GM23338 (cell line): ENCODE results near the gene HTR4. TPM values are rescaled to one million over a fixed set of nuclear protein-coding genes. Genes with fewer than 3 reads are reported as not detected.

Experiments used
- ATAC-seq: fragments of 200-7000 bp; cut with Tn5 transposase; 3 replicates; pipeline ENCODE4 v1.9.1; 2020
- DNase-seq: peaks from one replicate; pipeline ENCODE4 v3.0.0-alpha.2; 2015; ENCODE audit warnings: low spot score
- H2AFZ ChIP-seq: fragments of 200-600 bp; sonication (generic); 2 replicates; pipeline ENCODE4 v1.8.0; 2016; ENCODE audit warnings: antibody characterized with exemption, mild to moderate bottlenecking, moderate library complexity
- H3F3A ChIP-seq: fragments of 200-600 bp; sonication (generic); replicated peaks from 2 replicates; pipeline ENCODE4 v1.8.0; 2017; ENCODE audit warnings: antibody characterized with exemption, mixed run types, low read depth
- H3K27ac ChIP-seq: fragments of 200-600 bp; sonication (generic); 2 replicates; pipeline ENCODE4 v1.6.1; 2016; ENCODE audit warnings: low read depth
- H3K27me3 ChIP-seq: fragments of 200-600 bp; sonication (generic); 2 replicates; pipeline ENCODE4 v1.8.0; 2016; ENCODE audit warnings: mild to moderate bottlenecking, mixed run types, moderate library complexity; ENCODE audit not compliant: insufficient read depth
- H3K36me3 ChIP-seq: fragments of 200-600 bp; sonication (generic); 2 replicates; pipeline ENCODE4 v1.8.0; 2016; ENCODE audit warnings: mild to moderate bottlenecking; ENCODE audit not compliant: insufficient read depth
- H3K4me1 ChIP-seq: fragments of 200-600 bp; sonication (generic); 2 replicates; pipeline ENCODE4 v1.8.0; 2016; ENCODE audit warnings: mild to moderate bottlenecking, moderate library complexity; ENCODE audit not compliant: insufficient read depth
- H3K4me2 ChIP-seq: fragments of 200-600 bp; sonication (generic); 2 replicates; pipeline ENCODE4 v1.7.1; 2017; ENCODE audit warnings: mixed run types
- H3K4me3 ChIP-seq: fragments of 200-600 bp; sonication (generic); 2 replicates; pipeline ENCODE4 v1.6.1; 2016; ENCODE audit warnings: mixed run types
- H3K79me2 ChIP-seq: fragments of 200-600 bp; sonication (generic); replicated peaks from 2 replicates; pipeline ENCODE4 v1.8.0; 2017; ENCODE audit warnings: mild to moderate bottlenecking; ENCODE audit not compliant: insufficient read depth
- H3K9me2 ChIP-seq: fragments of 200-600 bp; sonication (generic); 2 replicates; pipeline ENCODE4 v1.8.0; 2017; ENCODE audit not compliant: insufficient read depth
- H4K20me1 ChIP-seq: fragments of 200-600 bp; sonication (generic); replicated peaks from 2 replicates; pipeline ENCODE4 v1.8.0; 2017; ENCODE audit warnings: mild to moderate bottlenecking; ENCODE audit not compliant: insufficient read depth
- H3K27ac Mint-ChIP-seq: 2 replicates; pipeline ENCODE4 v1.8.0; 2020; ENCODE audit warnings: inconsistent platforms, mild to moderate bottlenecking, moderate library complexity, mixed read lengths
- H3K27me3 Mint-ChIP-seq: 3 replicates; pipeline ENCODE4 v1.8.0; 2022; ENCODE audit warnings: low read depth, mild to moderate bottlenecking, moderate library complexity, mixed read lengths, inconsistent platforms; ENCODE audit not compliant: insufficient read depth, poor library complexity
- H3K36me3 Mint-ChIP-seq: 3 replicates; pipeline ENCODE4 v1.8.0; 2021; ENCODE audit warnings: low read depth, mild to moderate bottlenecking, inconsistent platforms, moderate library complexity, mixed read lengths
- H3K4me1 Mint-ChIP-seq: 3 replicates; pipeline ENCODE4 v1.8.0; 2020; ENCODE audit warnings: mild to moderate bottlenecking, inconsistent platforms, mixed read lengths
- H3K4me3 Mint-ChIP-seq: 3 replicates; pipeline ENCODE4 v1.8.0; 2021; ENCODE audit warnings: moderate library complexity, mild to moderate bottlenecking, inconsistent platforms, mixed read lengths
- H3K9me3 Mint-ChIP-seq: 3 replicates; pipeline ENCODE4 v1.8.0; 2020; ENCODE audit warnings: moderate library complexity, mild to moderate bottlenecking, inconsistent platforms, mixed read lengths
- CREB1 ChIP-seq: fragments of 250-450 bp; sonication (Bioruptor Pico); IDR thresholded peaks from 2 replicates; pipeline ENCODE4 v1.5.0; 2020; ENCODE audit warnings: low read depth, mild to moderate bottlenecking, moderate library complexity
- CTCF ChIP-seq, 2 experiments: fragments of 200-600 bp in 1 of 2; sonication (generic) in 1 of 2; conservative IDR thresholded peaks; 2 replicates each; pipeline versions ENCODE4 v1.5.1 to v1.6.1; 2016 to 2017; ENCODE audit warnings: antibody characterized with exemption in 2 of 2, low read depth in 2 of 2, mild to moderate bottlenecking in 2 of 2, moderate library complexity in 1 of 2
- EZH2 ChIP-seq: fragments of 200-600 bp; sonication (generic); IDR thresholded peaks from one replicate; pipeline ENCODE4 v1.8.0; 2017; ENCODE audit warnings: antibody characterized with exemption, mild to moderate bottlenecking, low read depth; ENCODE audit not compliant: unreplicated experiment
- EZH2phosphoT487 ChIP-seq: fragments of 200-600 bp; sonication (generic); IDR thresholded peaks from one replicate; pipeline ENCODE4 v1.8.1; 2018; ENCODE audit warnings: antibody characterized with exemption; ENCODE audit not compliant: unreplicated experiment
- JUNB ChIP-seq: IDR thresholded peaks from one replicate; pipeline ENCODE4 v1.6.1; 2016; ENCODE audit warnings: antibody characterized with exemption; ENCODE audit not compliant: unreplicated experiment
- NANOG ChIP-seq: IDR thresholded peaks from 2 replicates; pipeline ENCODE4 v1.6.1; 2016; ENCODE audit warnings: antibody characterized with exemption, borderline replicate concordance
- POLR2AphosphoS5 ChIP-seq: IDR thresholded peaks from 2 replicates; pipeline ENCODE4 v1.6.1; 2016; ENCODE audit warnings: antibody characterized with exemption, low read depth
- REST ChIP-seq: IDR thresholded peaks from one replicate; pipeline ENCODE4 v1.6.1; 2018; ENCODE audit warnings: antibody characterized with exemption; ENCODE audit not compliant: unreplicated experiment
- STAT1 ChIP-seq: IDR thresholded peaks from one replicate; pipeline ENCODE4 v1.6.1; 2016; ENCODE audit warnings: antibody characterized with exemption; ENCODE audit not compliant: unreplicated experiment
- ZNF114 ChIP-seq: fragments of 250-450 bp; sonication (Bioruptor Pico); IDR thresholded peaks from 2 replicates; pipeline ENCODE4 v1.5.0; 2020; ENCODE audit warnings: mild to moderate bottlenecking, moderate library complexity
- ZNF331 ChIP-seq: fragments of 250-450 bp; sonication (Bioruptor Pico); IDR thresholded peaks from 2 replicates; pipeline ENCODE4 v1.5.0; 2020; ENCODE audit warnings: low read depth, mild to moderate bottlenecking, moderate library complexity
- ZNF462 ChIP-seq: fragments of 250-450 bp; sonication (Bioruptor Pico); IDR thresholded peaks from 2 replicates; pipeline ENCODE4 v1.5.0; 2020; ENCODE audit warnings: mild to moderate bottlenecking, moderate library complexity
- polyA plus RNA-seq: library from polyadenylated mRNA; unstranded; fragments of >200 nt; fragmentation: Nextera tagmentation; extraction: Ambion mirVana; gene quantifications from 2 replicates; pipeline ENCODE4 v1.2.1, GENCODE V29; 2016
- total RNA-seq: library from RNA; depleted of rRNA; stranded (reverse); fragments of >200 nt; shearing (Covaris generic); gene quantifications from 2 replicates; pipeline ENCODE4 v1.2.3, GENCODE V29; 2014
- TF ChIP-seq, protein P1 (sequence below): IDR thresholded peaks from 2 replicates; pipeline ENCODE4 v1.6.1; 2016; ENCODE audit warnings: antibody characterized with exemption

Gene HTR4
- total and polyA plus RNA-seq, 2 experiments from 2014 or later = 0.10 TPM; not detected in 1

- Histone ChIP-seq H3K36me3 (no peaks in the 10 kb centered on the region), H3K27me3 (peaks cover 18% of the 10 kb centered on the region)
- no peaks in the 10 kb centered on the region for H3K36me3 Mint-ChIP-seq
Measured at GRCh38 chr5:148659641-148660345, 5.5 kb upstream of the HTR4 start.

More at GRCh38 chr5:148659641-148660345, 5.5 kb upstream of the HTR4 start:
- H3K9me3 Mint-ChIP-seq = no peaks in the 10 kb centered on the region
- no peaks in the 10 kb centered on the region for H3K79me2 ChIP-seq
- no peak overlapping the region for H2AFZ ChIP-seq
- no peaks in the 10 kb centered on the region for H4K20me1 ChIP-seq
- H3K9me2 ChIP-seq = no peaks in the 10 kb centered on the region
- no peak for DNase-seq
- no peak overlapping the region for H3K27ac Mint-ChIP-seq
- H3F3A ChIP-seq = no peaks in the 10 kb centered on the region
- no peak overlapping the region for H3K4me3 ChIP-seq
- no peak overlapping the region for H3K4me3 Mint-ChIP-seq
- no peak overlapping the region for H3K27ac ChIP-seq
- peaks cover 7% of the 10 kb centered on the region for H3K4me1 Mint-ChIP-seq
- H3K27me3 Mint-ChIP-seq = peaks cover 6% of the 10 kb centered on the region
- H3K4me1 ChIP-seq = peaks cover 9% of the 10 kb centered on the region; the same call in 1 of the 2 replicates
- no peak overlapping the region for H3K4me2 ChIP-seq
- ATAC-seq = no peak
- TF ChIP-seq STAT1 (no peak), JUNB (no peak), CREB1 (CRISPR knock-in tag) (no peak), CTCF (conservative IDR thresholded peaks at IDR 0.05; ENCODE audit: low read depth in 2 of 2) (no peak), ZNF331 (no peak), EZH2phosphoT487 (no peak), ZNF114 (CRISPR knock-in tag) (no peak), NANOG (no peak), POLR2AphosphoS5 (no peak), ZNF462 (no peak), EZH2 (no peak), REST (no peak)
- TF ChIP-seq, protein P1, sequence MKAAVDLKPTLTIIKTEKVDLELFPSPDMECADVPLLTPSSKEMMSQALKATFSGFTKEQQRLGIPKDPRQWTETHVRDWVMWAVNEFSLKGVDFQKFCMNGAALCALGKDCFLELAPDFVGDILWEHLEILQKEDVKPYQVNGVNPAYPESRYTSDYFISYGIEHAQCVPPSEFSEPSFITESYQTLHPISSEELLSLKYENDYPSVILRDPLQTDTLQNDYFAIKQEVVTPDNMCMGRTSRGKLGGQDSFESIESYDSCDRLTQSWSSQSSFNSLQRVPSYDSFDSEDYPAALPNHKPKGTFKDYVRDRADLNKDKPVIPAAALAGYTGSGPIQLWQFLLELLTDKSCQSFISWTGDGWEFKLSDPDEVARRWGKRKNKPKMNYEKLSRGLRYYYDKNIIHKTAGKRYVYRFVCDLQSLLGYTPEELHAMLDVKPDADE = no peak
